Nephron (organoid): ENCODE measurements around the gene TRMT11.
A peak's percentile ranks its signal among the peaks of the same experiment; 100 is the strongest.

ENCODE experiments used
- H3K27ac Mint-ChIP-seq, 3 experiments: 2 replicates each; pipeline ENCODE4 v1.8.0; 2020; ENCODE audit warnings: mixed read lengths in 3 of 3, mild to moderate bottlenecking in 2 of 3, moderate library complexity in 1 of 3
- H3K27me3 Mint-ChIP-seq: 2 replicates; pipeline ENCODE4 v1.8.0; 2021; ENCODE audit warnings: low read depth, mild to moderate bottlenecking, moderate library complexity, mixed read lengths
- H3K36me3 Mint-ChIP-seq: 2 replicates; pipeline ENCODE4 v1.8.0; 2020; ENCODE audit warnings: low read depth, mixed read lengths
- H3K4me1 Mint-ChIP-seq: 2 replicates; pipeline ENCODE4 v1.8.0; 2020; ENCODE audit warnings: mixed read lengths
- H3K4me3 Mint-ChIP-seq, 3 experiments: 2 replicates each; pipeline ENCODE4 v1.8.0; 2020; ENCODE audit warnings: mild to moderate bottlenecking in 3 of 3, mixed read lengths in 3 of 3, moderate library complexity in 2 of 3
- H3K9me3 Mint-ChIP-seq: 2 replicates; pipeline ENCODE4 v1.8.0; 2020; ENCODE audit warnings: mixed read lengths
- CTCF ChIP-seq, 3 experiments: fragments of 200-600 bp; sonication (generic); IDR thresholded peaks; one replicate each; pipeline ENCODE4 v1.5.0; 2021; ENCODE audit warnings: antibody characterized with exemption in 3 of 3; ENCODE audit not compliant: unreplicated experiment in 3 of 3

Gene TRMT11

GRCh38 chr6:126047648-126048047 is 61.3 kb downstream of the TRMT11 start:
- TF ChIP-seq CTCF (IDR thresholded peaks at IDR 0.05; ENCODE audit: unreplicated experiment in 3 of 3) = no peak
- H3K9me3 Mint-ChIP-seq = peaks cover 9% of the 10 kb centered on the region
- no peak overlapping the region for H3K27ac Mint-ChIP-seq
- H3K4me3 Mint-ChIP-seq = no peak overlapping the region
- peaks cover 10% of the 10 kb centered on the region for H3K4me1 Mint-ChIP-seq
- no peaks in the 10 kb centered on the region for H3K27me3 Mint-ChIP-seq
- H3K36me3 Mint-ChIP-seq = peaks cover 65% of the 10 kb centered on the region

- Mint-ChIP-seq H3K4me1 (peaks cover 9% of the 10 kb centered on the region), H3K4me3 (no peak overlapping the region), H3K36me3 (peaks cover 72% of the 10 kb centered on the region), H3K27me3 (no peaks in the 10 kb centered on the region), H3K9me3 (peaks cover 8% of the 10 kb centered on the region), H3K27ac (no peak overlapping the region)
- no peak for TF ChIP-seq CTCF (IDR thresholded peaks at IDR 0.05; ENCODE audit: unreplicated experiment in 3 of 3)
These were observed 62.3 kb downstream of the TRMT11 start for GRCh38 chr6:126048635-126049034.

GRCh38 chr6:126050795-126051194 is 64.5 kb downstream of the TRMT11 start:
- Mint-ChIP-seq H3K4me1 (peaks cover 9% of the 10 kb centered on the region), H3K27ac (peak overlapping the region in 1 of 3 experiments; percentile 20), H3K36me3 (peaks cover 60% of the 10 kb centered on the region), H3K27me3 (no peaks in the 10 kb centered on the region), H3K4me3 (no peak overlapping the region), H3K9me3 (no peaks in the 10 kb centered on the region)
- TF ChIP-seq CTCF (IDR thresholded peaks at IDR 0.05; ENCODE audit: unreplicated experiment in 3 of 3) = no peak

GRCh38 chr6:126051791-126052190 is 65.5 kb downstream of the TRMT11 start:
- H3K4me1 Mint-ChIP-seq = peaks cover 9% of the 10 kb centered on the region
- peak overlapping the region in 1 of 3 experiments; percentile 20 for H3K27ac Mint-ChIP-seq
- TF ChIP-seq CTCF (IDR thresholded peaks at IDR 0.05; ENCODE audit: unreplicated experiment in 3 of 3) = no peak
- peaks cover 51% of the 10 kb centered on the region for H3K36me3 Mint-ChIP-seq
- no peaks in the 10 kb centered on the region for H3K9me3 Mint-ChIP-seq
- no peak overlapping the region for H3K4me3 Mint-ChIP-seq
- H3K27me3 Mint-ChIP-seq = no peaks in the 10 kb centered on the region

GRCh38 chr6:126052485-126052884 is 66.1 kb downstream of the TRMT11 start:
- H3K27ac Mint-ChIP-seq = no peak overlapping the region

More at GRCh38 chr6:126052485-126052884, 66.1 kb downstream of the TRMT11 start:
- H3K27me3 Mint-ChIP-seq = no peaks in the 10 kb centered on the region
- H3K36me3 Mint-ChIP-seq = peaks cover 44% of the 10 kb centered on the region
- no peak overlapping the region for H3K4me3 Mint-ChIP-seq
- H3K4me1 Mint-ChIP-seq = peaks cover 9% of the 10 kb centered on the region
- H3K9me3 Mint-ChIP-seq = no peaks in the 10 kb centered on the region
- no peak for TF ChIP-seq CTCF (IDR thresholded peaks at IDR 0.05; ENCODE audit: unreplicated experiment in 3 of 3)
